ENCODE data around the gene WRNIP1.
"Not testable (repeated sequence)": the region's sequence is repeated elsewhere in the genome, so short reads cannot be mapped to it uniquely, and the experiment has no call there.

WRNIP1 gene

DNA sequence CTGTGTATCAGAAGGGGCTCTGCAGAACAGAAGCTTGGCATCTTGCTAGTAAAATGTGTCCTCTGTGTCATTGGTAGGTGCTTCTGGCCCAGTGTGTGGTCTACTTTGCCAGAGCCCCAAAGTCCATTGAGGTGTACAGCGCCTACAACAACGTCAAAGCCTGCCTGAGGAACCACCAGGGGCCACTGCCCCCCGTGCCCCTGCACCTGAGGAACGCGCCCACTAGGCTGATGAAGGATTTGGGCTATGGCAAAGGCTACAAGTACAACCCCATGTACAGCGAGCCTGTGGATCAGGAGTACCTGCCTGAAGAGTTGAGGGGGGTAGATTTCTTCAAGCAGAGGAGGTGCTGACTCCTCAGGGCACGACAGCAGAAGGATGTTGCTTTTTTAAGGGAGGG is 19.7 kb downstream of the WRNIP1 start:
- DNase-seq (ENCODE audit: low read depth) = no peak

GRCh38 chr6:2786269-2786668 is 21.1 kb downstream of the WRNIP1 start:
- DNase-seq (ENCODE audit: low read depth) = no peak

DNA sequence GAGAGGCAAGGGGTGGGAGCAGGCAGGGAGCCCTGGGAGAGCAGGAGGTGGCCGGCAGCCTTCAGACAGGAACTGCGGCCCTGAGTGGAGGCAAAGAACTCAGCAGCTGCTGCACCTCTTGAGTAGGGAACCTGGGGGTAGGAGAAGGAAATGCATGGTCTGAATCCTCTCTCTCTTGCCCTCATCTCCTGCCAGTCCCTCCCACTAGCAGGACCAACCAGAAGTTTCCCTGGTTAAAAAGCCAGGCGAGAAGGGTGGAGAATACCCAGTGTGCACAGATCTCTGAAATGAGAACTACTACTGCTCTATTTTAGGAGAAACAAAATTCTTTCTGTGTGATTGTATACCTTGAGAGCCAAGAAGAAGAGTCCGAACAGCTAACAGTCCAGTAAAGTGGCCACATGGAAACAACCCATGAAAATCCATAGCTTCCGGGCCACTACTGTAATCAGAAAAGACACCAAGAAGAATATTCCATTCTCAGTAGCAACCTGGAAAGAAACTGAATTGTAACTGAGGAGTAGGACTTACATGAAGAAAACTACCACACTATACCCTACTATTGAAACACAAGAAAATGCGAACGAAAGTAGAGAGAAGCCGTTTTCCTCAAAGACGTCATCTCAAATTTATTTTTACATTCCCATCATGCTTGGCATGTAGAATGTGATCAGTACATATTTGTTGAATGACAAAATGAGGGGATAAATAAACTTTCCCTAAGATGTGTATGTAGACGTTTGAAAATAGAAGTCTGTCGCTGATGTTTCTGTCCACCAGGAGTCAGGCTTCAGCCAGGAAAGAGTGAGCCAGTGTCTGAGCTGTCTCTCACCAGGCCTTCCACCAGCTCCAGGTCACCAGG is 25.6 kb downstream of the WRNIP1 start:
- DNase-seq (ENCODE audit: low read depth) = peak; percentile 96

DNA sequence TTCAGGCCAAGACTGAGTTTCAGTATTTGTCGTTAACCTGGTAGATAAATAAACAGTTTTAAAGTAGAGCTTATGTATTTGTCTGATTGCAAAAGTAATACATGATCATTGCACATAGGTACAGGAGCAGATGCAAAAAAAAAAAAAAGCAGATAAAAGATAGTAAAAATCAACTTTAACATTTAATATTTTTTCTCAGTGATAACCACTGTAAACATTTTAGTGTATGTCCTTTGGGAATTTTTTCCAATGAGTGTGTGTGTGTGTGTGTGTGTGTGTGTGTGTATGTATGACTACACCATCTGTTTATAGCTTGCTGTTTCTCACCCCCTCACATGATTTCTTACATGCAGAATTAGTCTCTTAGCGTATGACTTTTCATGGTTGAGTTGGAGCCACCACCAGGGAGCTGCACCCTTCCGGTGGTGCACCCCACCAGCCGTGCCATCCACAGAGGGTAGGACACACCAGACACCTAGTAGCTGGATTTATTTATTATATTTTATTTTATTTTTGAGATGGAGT is 26.3 kb downstream of the WRNIP1 start:
- DNase-seq (ENCODE audit: low read depth) = peak; percentile 12

DNA sequence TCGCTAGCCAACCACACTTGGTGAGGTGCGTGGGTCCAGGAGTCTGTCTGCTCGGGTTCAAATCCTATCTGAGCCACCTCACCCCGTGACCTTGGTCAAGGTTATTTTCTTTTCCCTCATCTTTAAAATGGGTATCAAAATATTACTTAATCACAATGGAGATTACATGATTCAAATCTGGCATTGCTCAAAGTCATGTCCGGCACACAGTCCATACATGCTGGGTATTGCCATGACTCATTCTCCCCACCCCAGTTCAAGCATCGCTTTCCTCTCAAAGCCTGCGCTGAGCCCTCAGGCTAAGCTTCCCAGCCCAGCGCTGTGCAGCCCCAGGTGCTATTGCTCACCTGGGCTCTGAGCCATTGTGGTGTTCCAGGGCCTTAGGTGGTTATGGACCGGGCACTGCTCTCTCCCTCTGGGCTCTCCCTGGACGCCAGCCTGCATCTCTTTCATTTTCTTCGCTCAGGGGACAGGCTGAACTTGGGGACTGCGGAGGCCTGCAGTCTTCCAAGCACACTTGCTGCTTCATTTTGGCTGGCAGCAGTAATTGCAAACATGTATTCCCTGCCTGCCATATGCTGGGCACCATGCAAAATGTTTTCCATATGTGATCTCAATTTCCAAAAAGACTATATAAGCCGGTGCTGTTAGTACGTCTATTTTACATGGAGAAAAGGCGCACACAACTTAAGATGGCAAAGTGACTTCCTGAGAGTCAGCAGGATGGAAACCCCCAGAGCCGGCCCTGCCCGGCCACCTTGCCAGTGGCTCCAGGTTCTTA is 27.3 kb downstream of the WRNIP1 start:
- peak; percentile 89 for DNase-seq (ENCODE audit: low read depth)

DNA sequence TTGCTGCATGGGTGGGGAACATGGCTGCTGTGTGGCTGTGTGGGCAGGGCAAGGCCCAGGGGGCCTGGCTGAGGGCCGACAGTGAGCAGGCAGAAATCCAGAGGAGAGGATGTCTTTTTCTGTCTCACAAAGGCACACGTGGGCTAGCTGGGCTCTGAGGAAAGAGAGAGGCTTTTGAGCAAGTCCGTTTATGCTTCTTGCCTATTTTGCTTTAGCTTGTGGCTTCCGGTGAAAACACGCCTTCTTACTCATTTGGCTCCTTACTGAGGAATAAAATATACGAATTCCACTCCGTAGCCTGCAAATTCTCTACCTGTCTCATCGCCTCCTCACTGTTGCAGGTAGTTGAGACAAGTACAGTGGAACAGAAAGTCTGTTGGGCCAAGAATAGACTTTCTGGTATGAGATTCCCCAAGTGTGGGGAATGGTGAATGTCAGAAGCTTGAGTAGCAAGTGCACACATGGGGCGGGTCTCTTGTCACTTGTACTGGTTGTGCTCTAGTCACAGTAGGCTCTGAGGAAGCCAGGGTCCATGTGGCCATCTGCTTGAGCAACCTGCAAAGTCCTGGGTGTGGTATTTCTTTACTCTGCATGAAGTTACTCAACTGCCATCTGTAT is 28.4 kb downstream of the WRNIP1 start:
- DNase-seq (ENCODE audit: low read depth) = no peak

- peak; percentile 25 for DNase-seq (ENCODE audit: low read depth)
Measured at GRCh38 chr6:2794171-2794730, 29.1 kb downstream of the WRNIP1 start.

DNA sequence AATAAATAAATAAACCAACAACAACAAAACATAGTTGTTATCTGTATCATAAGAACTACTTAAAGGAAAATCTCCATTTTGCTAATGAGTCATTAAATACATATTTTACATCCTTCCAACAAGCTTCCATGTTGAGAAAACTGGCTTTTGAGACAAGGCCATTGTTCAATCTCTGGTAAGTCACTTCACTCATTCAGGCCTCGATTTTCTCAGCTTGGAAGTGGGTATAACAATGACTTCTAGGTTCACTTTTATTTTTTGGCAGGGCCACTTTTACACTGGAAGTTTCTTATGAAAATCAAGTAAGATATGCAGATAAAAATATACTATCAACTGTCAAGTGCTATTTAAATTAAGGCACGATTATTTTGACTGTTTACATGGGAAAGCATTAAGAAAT is 30.0 kb downstream of the WRNIP1 start:
- DNase-seq (ENCODE audit: low read depth) = no peak

DNA sequence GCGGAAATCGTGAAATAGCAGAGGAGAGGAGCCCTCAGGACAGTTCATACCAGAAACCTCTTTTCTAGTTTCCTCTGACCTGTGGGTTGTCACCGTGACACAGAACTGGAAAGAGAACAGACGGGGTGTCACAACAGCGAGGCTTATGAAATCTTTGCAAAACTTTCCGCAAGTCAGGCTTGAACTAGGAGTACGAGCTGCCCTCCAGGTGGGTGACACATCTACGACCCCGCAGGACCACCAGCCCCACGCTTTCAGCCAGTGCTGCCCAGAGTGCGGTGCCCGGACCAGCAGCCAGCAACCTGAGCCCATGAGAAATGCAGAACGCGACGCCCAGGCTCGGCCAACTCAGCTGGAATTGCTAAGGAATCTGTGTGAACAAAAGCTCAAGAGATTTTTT is 30.8 kb downstream of the WRNIP1 start:
- DNase-seq (ENCODE audit: low read depth) = no peak

- no peak for DNase-seq (ENCODE audit: low read depth)
Measured at GRCh38 chr6:2796861-2797260, 31.7 kb downstream of the WRNIP1 start.

- no peak for DNase-seq (ENCODE audit: low read depth)
Measured at GRCh38 chr6:2797564-2798031, 32.4 kb downstream of the WRNIP1 start.

DNA sequence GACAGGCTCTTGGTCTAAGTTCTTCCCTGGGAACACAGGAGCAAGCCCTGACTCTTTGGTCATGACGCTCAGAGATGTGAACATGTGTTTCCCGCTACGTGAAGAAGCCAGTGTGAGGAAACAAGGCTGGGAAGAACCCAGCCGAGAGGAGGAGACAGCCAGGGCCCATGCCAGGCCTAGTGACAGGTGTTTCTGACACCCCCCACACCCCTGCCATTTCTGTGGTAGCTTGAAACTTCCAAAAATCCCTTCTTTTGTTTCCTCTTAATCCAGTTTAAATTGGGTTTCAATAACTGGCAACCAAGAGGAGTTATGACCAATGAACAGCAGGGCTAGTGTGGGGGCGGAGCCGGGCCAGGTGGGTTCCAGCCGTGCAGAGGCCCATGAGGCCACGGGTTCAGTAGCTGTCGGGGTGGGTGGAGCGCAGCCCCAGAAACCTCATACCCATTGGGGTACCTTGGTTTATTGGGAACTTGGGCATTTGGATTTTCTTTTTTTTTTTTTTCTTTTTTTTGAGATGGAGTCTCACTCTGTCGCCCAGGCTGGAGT is 33.5 kb downstream of the WRNIP1 start:
- no peak for DNase-seq (ENCODE audit: low read depth)

- DNase-seq (ENCODE audit: low read depth) = peak; percentile 42
Measured at GRCh38 chr6:2799936-2800527, 34.8 kb downstream of the WRNIP1 start.

- no peak for DNase-seq (ENCODE audit: low read depth)
Measured at GRCh38 chr6:2800552-2801316, 35.5 kb downstream of the WRNIP1 start.

GRCh38 chr6:2801687-2802086 is 36.5 kb downstream of the WRNIP1 start:
- DNase-seq (ENCODE audit: low read depth) = not testable (repeated sequence)

DNA sequence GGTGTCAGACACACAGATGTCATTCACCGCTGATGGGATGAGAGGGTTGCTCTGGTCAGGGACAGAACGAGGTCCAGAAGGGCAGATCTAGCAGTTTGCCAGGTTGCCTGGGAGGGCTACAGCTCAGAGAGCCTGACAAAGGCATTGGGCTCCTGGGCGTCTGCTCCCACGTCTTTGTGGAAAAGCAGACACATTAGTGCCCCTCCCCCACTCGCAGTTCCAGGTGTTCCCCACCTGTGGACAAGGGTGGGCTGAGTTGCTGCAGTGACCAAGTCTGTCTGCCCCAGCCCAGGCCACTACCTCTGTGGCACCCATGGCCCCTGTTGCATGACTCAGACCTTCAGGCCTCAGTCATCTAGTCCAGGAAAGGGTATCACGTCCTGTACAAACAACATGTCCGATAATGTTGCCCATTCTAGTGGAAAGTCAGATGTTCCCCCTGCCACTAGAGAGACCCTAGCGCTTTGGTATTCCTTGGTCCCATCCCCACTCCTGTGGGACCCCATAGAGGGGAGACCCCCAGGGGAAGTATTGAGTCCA is 37.4 kb downstream of the WRNIP1 start:
- DNase-seq (ENCODE audit: low read depth) = no peak

GRCh38 chr6:2803731-2804429 is 38.7 kb downstream of the WRNIP1 start:
- DNase-seq (ENCODE audit: low read depth) = no peak

GRCh38 chr6:2804516-2804915 is 39.3 kb downstream of the WRNIP1 start:
- DNase-seq (ENCODE audit: low read depth) = no peak

GRCh38 chr6:2805031-2805430 is 39.8 kb downstream of the WRNIP1 start:
- DNase-seq (ENCODE audit: low read depth) = no peak

- DNase-seq (ENCODE audit: low read depth) = no peak
Measured at GRCh38 chr6:2806644-2807043, 41.5 kb downstream of the WRNIP1 start.

Measured in iris pigment epithelial cell (primary cell).